Mesodermal cell (in vitro differentiated cells): ENCODE measurements around the gene FBN3.
"Not testable (repeated sequence)": the region's sequence is repeated elsewhere in the genome, so short reads cannot be mapped to it uniquely, and the experiment has no call there.

Experiments used
- H3K27ac ChIP-seq: 2 replicates; pipeline ENCODE4 v1.7.0; 2013; ENCODE audit warnings: mild to moderate bottlenecking, low read depth, low read length, moderate library complexity; ENCODE audit not compliant: severe bottlenecking
- H3K36me3 ChIP-seq: 2 replicates; pipeline ENCODE4 v1.7.1; 2013; ENCODE audit warnings: mild to moderate bottlenecking, low read length, moderate library complexity; ENCODE audit not compliant: control insufficient read depth, insufficient read depth
- H3K4me1 ChIP-seq: one replicate; pipeline ENCODE4 v1.7.1; 2013; ENCODE audit warnings: mild to moderate bottlenecking, low read length; ENCODE audit not compliant: insufficient read depth, control insufficient read depth, poor library complexity, severe bottlenecking
- H3K4me3 ChIP-seq: 2 replicates; pipeline ENCODE4 v1.7.0; 2013; ENCODE audit warnings: low read length, control low read depth, mild to moderate bottlenecking; ENCODE audit not compliant: insufficient read depth, poor library complexity, severe bottlenecking; ENCODE audit errors: extremely low read depth
- H3K9me3 ChIP-seq: 2 replicates; pipeline ENCODE4 v1.7.1; 2013; ENCODE audit warnings: mild to moderate bottlenecking, low read length, moderate library complexity; ENCODE audit not compliant: control insufficient read depth
- WGBS, 2 experiments: methylation state at CpG; one replicate each; pipeline ENCODE4 v1.1.5; 2013; ENCODE audit warnings: missing lambda C conversion rate in 2 of 2; ENCODE audit not compliant: insufficient coverage in 2 of 2; 5-methylcytosine and 5-hydroxymethylcytosine counted together

FBN3 gene

GRCh38 chr19:8036434-8037099 lies 112.8 kb downstream of the FBN3 start:
- H3K27ac ChIP-seq: no peak overlapping the region
- no peaks in the 10 kb centered on the region for H3K9me3 ChIP-seq
- H3K4me1 ChIP-seq: no peaks in the 10 kb centered on the region
- no peaks in the 10 kb centered on the region for H3K36me3 ChIP-seq
- 86 to 87% methylated on average over 7 of the region's 7 CpGs for WGBS, 2 experiments
- no peak overlapping the region for H3K4me3 ChIP-seq

GRCh38 chr19:8034178-8034525 lies 115.2 kb downstream of the FBN3 start:
- H3K36me3 ChIP-seq: no peaks in the 10 kb centered on the region

GRCh38 chr19:8033287-8034177 lies 115.9 kb downstream of the FBN3 start:
- H3K36me3 ChIP-seq, H3K4me3 ChIP-seq, H3K9me3 ChIP-seq: not testable (repeated sequence)
- WGBS, 2 experiments: 89 to 91% methylated on average over 15 to 16 of the region's 22 CpGs
- H3K4me1 ChIP-seq: peaks cover 10% of the 10 kb centered on the region
- H3K27ac ChIP-seq: peak overlapping the region; percentile 87

More at GRCh38 chr19:8034178-8034525, 115.2 kb downstream of the FBN3 start:
- H3K4me3 ChIP-seq: no peak overlapping the region
- WGBS, 2 experiments: 85 to 93% methylated on average over 4 of the region's 6 CpGs
- no peaks in the 10 kb centered on the region for H3K9me3 ChIP-seq
- H3K4me1 ChIP-seq: peaks cover 5% of the 10 kb centered on the region
- peak overlapping the region; percentile 87 for H3K27ac ChIP-seq

GRCh38 chr19:8030960-8031359 lies 118.4 kb downstream of the FBN3 start:
- Histone ChIP-seq H3K27ac (no peak overlapping the region), H3K4me1 (peaks cover 15% of the 10 kb centered on the region), H3K4me3 (no peak overlapping the region), H3K9me3 (no peaks in the 10 kb centered on the region), H3K36me3 (no peaks in the 10 kb centered on the region)
- 95% methylated on average over 2 to 7 of the region's 8 CpGs for WGBS, 2 experiments

GRCh38 chr19:8028951-8029491 lies 120.4 kb downstream of the FBN3 start:
- no peaks in the 10 kb centered on the region for H3K36me3 ChIP-seq
- H3K4me3 ChIP-seq: no peak overlapping the region
- 11 to 26% methylated on average over 4 to 9 of the region's 12 CpGs for WGBS, 2 experiments
- no peaks in the 10 kb centered on the region for H3K9me3 ChIP-seq
- H3K4me1 ChIP-seq: peaks cover 15% of the 10 kb centered on the region
- H3K27ac ChIP-seq: peak overlapping the region; percentile 94

GRCh38 chr19:8025316-8025715 lies 124.1 kb downstream of the FBN3 start:
- Histone ChIP-seq H3K27ac (no peak overlapping the region), H3K4me1 (peaks cover 21% of the 10 kb centered on the region), H3K4me3 (no peak overlapping the region), H3K36me3 (no peaks in the 10 kb centered on the region), H3K9me3 (no peaks in the 10 kb centered on the region)
- 89 to 96% methylated on average over 5 of the region's 5 CpGs for WGBS, 2 experiments

- not testable (repeated sequence) for H3K9me3 ChIP-seq, H3K27ac ChIP-seq, H3K4me3 ChIP-seq, H3K36me3 ChIP-seq
- peaks cover 17% of the 10 kb centered on the region for H3K4me1 ChIP-seq
- WGBS, 2 experiments: 97 to 100% methylated on average over 3 of the region's 3 CpGs
Measured at GRCh38 chr19:8024256-8024655, 125.1 kb downstream of the FBN3 start.

GRCh38 chr19:8023371-8023770 lies 126.0 kb downstream of the FBN3 start:
- no peak overlapping the region for H3K4me3 ChIP-seq
- no peak overlapping the region for H3K27ac ChIP-seq
- 94 to 96% methylated on average over 3 to 4 of the region's 5 CpGs for WGBS, 2 experiments
- H3K9me3 ChIP-seq: no peaks in the 10 kb centered on the region
- H3K4me1 ChIP-seq: peaks cover 10% of the 10 kb centered on the region
- H3K36me3 ChIP-seq: no peaks in the 10 kb centered on the region

GRCh38 chr19:8022275-8022674 lies 127.1 kb downstream of the FBN3 start:
- H3K27ac ChIP-seq: no peak overlapping the region
- WGBS, 2 experiments: 93 to 100% methylated on average over 9 to 12 of the region's 13 CpGs
- H3K9me3 ChIP-seq: no peaks in the 10 kb centered on the region
- H3K4me1 ChIP-seq: peaks cover 6% of the 10 kb centered on the region
- no peaks in the 10 kb centered on the region for H3K36me3 ChIP-seq
- no peak overlapping the region for H3K4me3 ChIP-seq

GRCh38 chr19:8021374-8021773 lies 128.0 kb downstream of the FBN3 start:
- Histone ChIP-seq H3K4me1 (peaks cover 6% of the 10 kb centered on the region), H3K27ac (no peak overlapping the region), H3K9me3 (no peaks in the 10 kb centered on the region), H3K36me3 (no peaks in the 10 kb centered on the region), H3K4me3 (no peak overlapping the region)
- WGBS, 2 experiments: 90 to 91% methylated on average over 5 of the region's 8 CpGs
